NCI-H128 (cell line): ENCODE measurements around the gene KIF1C.

Experiments
- DNase-seq: peaks from one replicate; lab custom pipeline; 2025; ENCODE audit not compliant: unreplicated experiment; lab: John Stamatoyannopoulos, UW

KIF1C gene

GRCh38 chr17:4997302-4998026 lies at the start of gene KIF1C, which contains the start of gene INCA1:
KIF1C (plus strand) TSS chr17:4997950; CDS start chr17:5000247, 2,297 bp downstream.
INCA1 (minus strand) TSS chr17:4997522; CDS start chr17:4994437, 3,085 bp downstream.
- peak; percentile 58 for DNase-seq

GRCh38 chr17:4948166-4948930 lies 49.4 kb upstream of the KIF1C start, which contains the start of gene PFN1:
PFN1 (minus strand) TSS chr17:4948530; CDS start chr17:4948394, 136 bp downstream.
- peak; percentile 45 for DNase-seq

GRCh38 chr17:4948931-4949320 lies 48.8 kb upstream of the KIF1C start:
- no peak for DNase-seq

- DNase-seq = no peak
These were observed 48.3 kb upstream of the KIF1C start for GRCh38 chr17:4949321-4950074.

GRCh38 chr17:4950075-4950745 lies 47.5 kb upstream of the KIF1C start:
- DNase-seq = no peak

GRCh38 chr17:4950746-4951204 lies 47.0 kb upstream of the KIF1C start, which contains the start of gene ENO3:
ENO3 (plus strand) TSS chr17:4951119; CDS start chr17:4951830, 711 bp downstream.
- no peak for DNase-seq

GRCh38 chr17:4951486-4951885 lies 46.3 kb upstream of the KIF1C start:
- no peak for DNase-seq

GRCh38 chr17:4953451-4953961 lies 44.2 kb upstream of the KIF1C start:
- DNase-seq = no peak

GRCh38 chr17:4955091-4955490 lies 42.7 kb upstream of the KIF1C start:
- DNase-seq = no peak

GRCh38 chr17:4956493-4957061 lies 41.2 kb upstream of the KIF1C start:
- no peak for DNase-seq

- DNase-seq = no peak
These were observed 39.6 kb upstream of the KIF1C start for GRCh38 chr17:4958102-4958501.

- no peak for DNase-seq
These were observed 38.3 kb upstream of the KIF1C start for GRCh38 chr17:4959261-4959965.

GRCh38 chr17:4960279-4960922 lies 37.3 kb upstream of the KIF1C start:
- no peak for DNase-seq

GRCh38 chr17:4965311-4965986 lies 32.3 kb upstream of the KIF1C start:
- DNase-seq = no peak

- DNase-seq = peak; percentile 87
These were observed 30.8 kb upstream of the KIF1C start for GRCh38 chr17:4966844-4967538.

- peak; percentile 86 for DNase-seq
These were observed 29.9 kb upstream of the KIF1C start, which contains the start of gene SPAG7 for GRCh38 chr17:4967539-4968485. SPAG7 (minus strand) TSS chr17:4967817; CDS start chr17:4967804, 13 bp downstream.
